WTC11 (cell line): ENCODE data around the gene PMEPA1.

Experiments used
- CTCF ChIP-seq: fragments of 200-600 bp; IDR thresholded peaks from 2 replicates; pipeline ENCODE4 v1.8.0; 2022; ENCODE audit warnings: antibody characterized with exemption
- ZNF281 ChIP-seq: sonication (generic); formaldehyde crosslinking; IDR thresholded peaks from 2 replicates; pipeline ENCODE4 v1.8.0; 2023; ENCODE audit warnings: mild to moderate bottlenecking, missing genetic modification reagents
- TF ChIP-seq, protein P1 (sequence below): sonication (generic); formaldehyde crosslinking; IDR thresholded peaks from 2 replicates; pipeline ENCODE4 v1.8.1; 2023; ENCODE audit warnings: mild to moderate bottlenecking, missing genetic modification reagents, moderate library complexity

GRCh38 chr20:57622201-57622570 lies 87.6 kb downstream of the PMEPA1 start:
- TF ChIP-seq, protein P1, sequence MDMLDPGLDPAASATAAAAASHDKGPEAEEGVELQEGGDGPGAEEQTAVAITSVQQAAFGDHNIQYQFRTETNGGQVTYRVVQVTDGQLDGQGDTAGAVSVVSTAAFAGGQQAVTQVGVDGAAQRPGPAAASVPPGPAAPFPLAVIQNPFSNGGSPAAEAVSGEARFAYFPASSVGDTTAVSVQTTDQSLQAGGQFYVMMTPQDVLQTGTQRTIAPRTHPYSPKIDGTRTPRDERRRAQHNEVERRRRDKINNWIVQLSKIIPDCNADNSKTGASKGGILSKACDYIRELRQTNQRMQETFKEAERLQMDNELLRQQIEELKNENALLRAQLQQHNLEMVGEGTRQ (CRISPR knock-in tag): no peak
- TF ChIP-seq CTCF (no peak), ZNF281 (CRISPR knock-in tag) (no peak)
